Neural crest cell (in vitro differentiated cells): ENCODE measurements around the gene SLC39A2. TPM values are rescaled to one million over a fixed set of nuclear protein-coding genes. Genes with fewer than 3 reads are reported as not detected.

Experiments used
- DNase-seq: peaks from one replicate; pipeline ENCODE4 v3.0.0; 2021; ENCODE audit warnings: low read depth, mixed read lengths, low spot score
- H3K27ac Mint-ChIP-seq: one replicate; pipeline ENCODE4 v1.8.0; 2021; ENCODE audit warnings: mild to moderate bottlenecking, mixed read lengths; ENCODE audit not compliant: unreplicated experiment
- H3K27me3 Mint-ChIP-seq: 2 replicates; pipeline ENCODE4 v1.8.0; 2021; ENCODE audit warnings: low read depth, mild to moderate bottlenecking, mixed read lengths
- H3K36me3 Mint-ChIP-seq: 2 replicates; pipeline ENCODE4 v1.8.0; 2021; ENCODE audit warnings: low read depth, mild to moderate bottlenecking, mixed read lengths
- H3K4me1 Mint-ChIP-seq: 2 replicates; pipeline ENCODE4 v1.8.0; 2021; ENCODE audit warnings: mixed read lengths
- H3K4me3 Mint-ChIP-seq: one replicate; pipeline ENCODE4 v1.8.0; 2021; ENCODE audit warnings: mild to moderate bottlenecking, mixed read lengths
- H3K9me3 Mint-ChIP-seq: 2 replicates; pipeline ENCODE4 v1.8.0; 2021; ENCODE audit warnings: mixed read lengths
- CTCF ChIP-seq: fragments of 200-600 bp; sonication (generic); conservative IDR thresholded peaks from 2 replicates; pipeline ENCODE4 v1.5.0; 2021; ENCODE audit warnings: antibody characterized with exemption, mild to moderate bottlenecking
- total RNA-seq: library from RNA; stranded (reverse); gene quantifications from 2 replicates; pipeline ENCODE4 v1.2.1, GENCODE V29; 2021

The SLC39A2 gene
- total RNA-seq, 1 donor from 2014 or later, result 0.37 TPM

GRCh38 chr14:21023817-21024584 lies 24.9 kb downstream of the SLC39A2 start:
- no peak overlapping the region for H3K27ac Mint-ChIP-seq

GRCh38 chr14:21024585-21025370 lies 25.7 kb downstream of the SLC39A2 start, which contains the start of gene NDRG2:
Gene NDRG2, minus strand, starts transcription at chr14:21025061. Its CDS starts 1,746 bp downstream, at chr14:21023315.
- peaks cover 44% of the 10 kb centered on the region for H3K27me3 Mint-ChIP-seq
- no peak within 1 kb of the TSS for H3K27ac Mint-ChIP-seq
- no peaks in the 10 kb centered on the region for H3K36me3 Mint-ChIP-seq
- peaks cover 19% of the 10 kb centered on the region for H3K4me1 Mint-ChIP-seq
- H3K9me3 Mint-ChIP-seq, result no peaks in the 10 kb centered on the region
- TF ChIP-seq CTCF, result no peak
- peak; percentile 71 for DNase-seq
- H3K4me3 Mint-ChIP-seq, result peak within 1 kb of the TSS; percentile 91

More at GRCh38 chr14:21023817-21024584, 24.9 kb downstream of the SLC39A2 start:
- no peak for DNase-seq
- no peak for TF ChIP-seq CTCF
- peaks cover 44% of the 10 kb centered on the region for H3K27me3 Mint-ChIP-seq
- peak overlapping the region; percentile 85 for H3K4me3 Mint-ChIP-seq
- H3K9me3 Mint-ChIP-seq, result no peaks in the 10 kb centered on the region
- peaks cover 19% of the 10 kb centered on the region for H3K4me1 Mint-ChIP-seq
- H3K36me3 Mint-ChIP-seq, result no peaks in the 10 kb centered on the region

GRCh38 chr14:21025371-21026273 lies 26.5 kb downstream of the SLC39A2 start:
- peaks cover 44% of the 10 kb centered on the region for H3K27me3 Mint-ChIP-seq
- H3K36me3 Mint-ChIP-seq, result no peaks in the 10 kb centered on the region
- peak overlapping the region; percentile 91 for H3K4me3 Mint-ChIP-seq
- no peaks in the 10 kb centered on the region for H3K9me3 Mint-ChIP-seq
- DNase-seq, result peak; percentile 23
- H3K27ac Mint-ChIP-seq, result no peak overlapping the region
- H3K4me1 Mint-ChIP-seq, result peaks cover 19% of the 10 kb centered on the region
- TF ChIP-seq CTCF, result no peak

GRCh38 chr14:21026274-21026987 lies 27.3 kb downstream of the SLC39A2 start:
- Mint-ChIP-seq H3K27me3 (peaks cover 43% of the 10 kb centered on the region), H3K4me3 (peak overlapping the region; percentile 91), H3K36me3 (no peaks in the 10 kb centered on the region), H3K27ac (no peak overlapping the region), H3K9me3 (no peaks in the 10 kb centered on the region), H3K4me1 (peaks cover 19% of the 10 kb centered on the region)
- TF ChIP-seq CTCF, result no peak
- DNase-seq, result no peak
